PC-9 (cell line): ENCODE results near the gene ZNF710. TPM values are rescaled to one million over a fixed set of nuclear protein-coding genes. Genes with fewer than 3 reads are reported as not detected.

Source experiments
- BruUV-seq: library from RNA; stranded (reverse); fragments of 400-500 nt; replicated peaks from 2 replicates; lab custom pipeline; 2021; lab: Mats Ljungman, UMichigan
- CTCF ChIA-PET: fragments of 300-600 bp; sonication (Branson Sonifier 250); formaldehyde crosslinking; loops from one replicate; lab custom pipeline; 2022; ENCODE audit warnings: antibody characterized with exemption; lab: Charles Lee
- POLR2A ChIA-PET: fragments of 300-600 bp; sonication (Branson Sonifier 250); formaldehyde crosslinking; loops from one replicate; lab custom pipeline; 2022; ENCODE audit warnings: antibody characterized with exemption; ENCODE audit not compliant: unreplicated experiment; lab: Charles Lee
- DNase-seq, 2 experiments: peaks; one replicate each; pipeline versions ENCODE4 v3.0.0 to v3.0.0-alpha.2; 2015 to 2022; ENCODE audit warnings: mixed read lengths in 1 of 2
- H2AFZ ChIP-seq: fragments of 200-600 bp; sonication (generic); 2 replicates; pipeline ENCODE4 v1.8.1; 2017; ENCODE audit warnings: antibody characterized with exemption
- H3F3A ChIP-seq: fragments of 200-600 bp; sonication (generic); 2 replicates; pipeline ENCODE4 v1.8.1; 2017; ENCODE audit warnings: antibody characterized with exemption, mild to moderate bottlenecking, low read depth; ENCODE audit not compliant: insufficient read depth
- H3K27ac ChIP-seq: fragments of 200-600 bp; sonication (generic); 2 replicates; pipeline ENCODE4 v1.6.1; 2016; ENCODE audit warnings: mixed run types
- H3K27me3 ChIP-seq: fragments of 200-600 bp; sonication (generic); 2 replicates; pipeline ENCODE4 v1.6.1; 2016; ENCODE audit warnings: low read depth, mixed run types; ENCODE audit not compliant: insufficient read depth
- H3K36me3 ChIP-seq: fragments of 200-600 bp; sonication (generic); 2 replicates; pipeline ENCODE4 v1.6.1; 2016; ENCODE audit warnings: low read depth, mixed run types
- H3K4me1 ChIP-seq: fragments of 200-600 bp; sonication (generic); replicated peaks from 2 replicates; pipeline ENCODE4 v1.6.1; 2016; ENCODE audit warnings: mixed run types; ENCODE audit not compliant: insufficient read depth
- H3K4me2 ChIP-seq: fragments of 200-600 bp; sonication (generic); 2 replicates; pipeline ENCODE4 v1.6.1; 2017; ENCODE audit warnings: mixed run types
- H3K4me3 ChIP-seq: fragments of 200-600 bp; sonication (generic); 2 replicates; pipeline ENCODE4 v1.6.1; 2016; ENCODE audit warnings: mixed run types
- H3K79me2 ChIP-seq: fragments of 200-600 bp; sonication (generic); 2 replicates; pipeline ENCODE4 v1.6.1; 2017; ENCODE audit warnings: low read depth, mixed run types
- H3K9me2 ChIP-seq: fragments of 200-600 bp; sonication (generic); 2 replicates; pipeline ENCODE4 v1.8.1; 2017; ENCODE audit warnings: mild to moderate bottlenecking; ENCODE audit not compliant: insufficient read depth
- H3K9me3 ChIP-seq: fragments of 200-600 bp; sonication (generic); 2 replicates; pipeline ENCODE4 v1.8.1; 2016; ENCODE audit warnings: low read depth; ENCODE audit not compliant: insufficient read depth
- H4K20me1 ChIP-seq: fragments of 200-600 bp; sonication (generic); 2 replicates; pipeline ENCODE4 v1.8.1; 2017; ENCODE audit not compliant: insufficient read depth
- EZH2 ChIP-seq: fragments of 200-600 bp; sonication (generic); IDR thresholded peaks from 2 replicates; pipeline ENCODE4 v1.8.0; 2017; ENCODE audit warnings: antibody characterized with exemption, low read depth
- intact Hi-C: fragments of 100-400 bp; cut with micrococcal nuclease; formaldehyde crosslinking; loops from one replicate; pipeline ENCODE4 v1.10.0; 2022; ENCODE audit not compliant: unreplicated experiment
- total RNA-seq: library from RNA; stranded (reverse); gene quantifications from 2 replicates; pipeline ENCODE4 v1.2.3, GENCODE V29; 2021
- TF ChIP-seq, protein P1 (sequence below): fragments of 200-600 bp; sonication (generic); conservative IDR thresholded peaks from 2 replicates; pipeline ENCODE4 v1.6.1; 2017; ENCODE audit warnings: mixed run types, antibody characterized with exemption, mild to moderate bottlenecking, moderate library complexity

ZNF710 gene
- total RNA-seq, 1 experiment from 2014 or later, result 23.4 TPM

DNA sequence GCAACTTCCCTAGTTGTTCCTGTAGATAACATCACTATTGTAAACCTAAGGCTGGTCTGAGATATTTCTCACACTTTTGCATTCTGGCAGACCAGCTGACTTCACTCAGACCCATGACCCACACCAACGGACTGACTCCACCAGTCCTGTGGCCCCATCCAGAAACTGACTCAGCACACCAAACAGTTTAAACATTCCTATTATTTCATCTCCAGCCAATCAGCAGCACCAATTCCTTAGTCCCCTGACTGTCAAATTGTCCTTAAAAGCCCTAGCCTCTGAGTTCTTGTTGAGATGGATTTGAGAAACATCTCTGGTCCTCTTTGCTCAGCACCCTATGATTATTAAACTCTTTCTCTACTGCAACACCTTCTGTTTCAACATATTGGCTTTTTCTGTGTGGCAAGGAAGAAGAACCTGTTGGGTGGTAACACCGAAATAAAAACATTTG is 113.4 kb downstream of the ZNF710 start:
- H3K36me3 ChIP-seq, result no peaks in the 10 kb centered on the region
- no peaks in the 10 kb centered on the region for H4K20me1 ChIP-seq
- no peak for DNase-seq
- no peak overlapping the region for H3K27ac ChIP-seq
- no peaks in the 10 kb centered on the region for H3K9me2 ChIP-seq
- H3F3A ChIP-seq, result no peaks in the 10 kb centered on the region
- ChIA-PET POLR2A (no interaction called here), CTCF (no interaction called here)
- H2AFZ ChIP-seq, result no peak overlapping the region
- TF ChIP-seq, protein P1, sequence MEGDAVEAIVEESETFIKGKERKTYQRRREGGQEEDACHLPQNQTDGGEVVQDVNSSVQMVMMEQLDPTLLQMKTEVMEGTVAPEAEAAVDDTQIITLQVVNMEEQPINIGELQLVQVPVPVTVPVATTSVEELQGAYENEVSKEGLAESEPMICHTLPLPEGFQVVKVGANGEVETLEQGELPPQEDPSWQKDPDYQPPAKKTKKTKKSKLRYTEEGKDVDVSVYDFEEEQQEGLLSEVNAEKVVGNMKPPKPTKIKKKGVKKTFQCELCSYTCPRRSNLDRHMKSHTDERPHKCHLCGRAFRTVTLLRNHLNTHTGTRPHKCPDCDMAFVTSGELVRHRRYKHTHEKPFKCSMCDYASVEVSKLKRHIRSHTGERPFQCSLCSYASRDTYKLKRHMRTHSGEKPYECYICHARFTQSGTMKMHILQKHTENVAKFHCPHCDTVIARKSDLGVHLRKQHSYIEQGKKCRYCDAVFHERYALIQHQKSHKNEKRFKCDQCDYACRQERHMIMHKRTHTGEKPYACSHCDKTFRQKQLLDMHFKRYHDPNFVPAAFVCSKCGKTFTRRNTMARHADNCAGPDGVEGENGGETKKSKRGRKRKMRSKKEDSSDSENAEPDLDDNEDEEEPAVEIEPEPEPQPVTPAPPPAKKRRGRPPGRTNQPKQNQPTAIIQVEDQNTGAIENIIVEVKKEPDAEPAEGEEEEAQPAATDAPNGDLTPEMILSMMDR, result no peak
- H3K79me2 ChIP-seq, result no peaks in the 10 kb centered on the region
- intact Hi-C loops, result no loop called here
- H3K4me2 ChIP-seq, result no peak overlapping the region
- H3K9me3 ChIP-seq, result peaks cover 12% of the 10 kb centered on the region
- no TSS peak for BruUV-seq
- H3K4me1 ChIP-seq, result no peaks in the 10 kb centered on the region
- no peaks in the 10 kb centered on the region for H3K27me3 ChIP-seq
- no peak overlapping the region for H3K4me3 ChIP-seq

DNA sequence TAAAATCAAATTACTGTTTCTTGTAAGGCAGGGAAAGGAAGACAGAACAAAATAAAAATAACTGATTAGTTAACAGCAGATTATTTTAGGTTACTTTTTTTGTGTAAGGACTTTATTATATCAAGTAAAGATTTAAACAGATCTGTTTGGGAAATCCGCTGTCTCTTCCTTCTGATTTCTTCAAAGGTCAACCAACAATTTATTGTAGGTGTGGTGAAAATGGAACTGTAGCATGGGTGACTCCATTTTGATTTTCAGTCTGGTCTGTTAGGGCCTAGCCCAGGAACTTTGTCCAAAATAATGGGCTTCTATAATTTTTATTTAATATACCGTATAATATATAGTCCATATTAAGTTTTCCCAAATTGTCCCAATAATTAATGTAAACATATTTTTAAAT is 114.7 kb downstream of the ZNF710 start:
- Histone ChIP-seq H3F3A (no peaks in the 10 kb centered on the region), H3K4me1 (no peaks in the 10 kb centered on the region), H3K36me3 (no peaks in the 10 kb centered on the region), H2AFZ (no peak overlapping the region), H3K27me3 (no peaks in the 10 kb centered on the region), H3K79me2 (no peaks in the 10 kb centered on the region), H3K27ac (no peak overlapping the region), H3K4me2 (no peak overlapping the region), H3K9me3 (peaks cover 12% of the 10 kb centered on the region), H3K9me2 (no peaks in the 10 kb centered on the region), H4K20me1 (no peaks in the 10 kb centered on the region), H3K4me3 (no peak overlapping the region)
- POLR2A ChIA-PET, result no interaction called here
- CTCF ChIA-PET, result no interaction called here
- no peak for DNase-seq
- intact Hi-C loops, result no loop called here
- no TSS peak for BruUV-seq
- TF ChIP-seq EZH2, result no peak
- TF ChIP-seq, protein P1, result no peak

DNA sequence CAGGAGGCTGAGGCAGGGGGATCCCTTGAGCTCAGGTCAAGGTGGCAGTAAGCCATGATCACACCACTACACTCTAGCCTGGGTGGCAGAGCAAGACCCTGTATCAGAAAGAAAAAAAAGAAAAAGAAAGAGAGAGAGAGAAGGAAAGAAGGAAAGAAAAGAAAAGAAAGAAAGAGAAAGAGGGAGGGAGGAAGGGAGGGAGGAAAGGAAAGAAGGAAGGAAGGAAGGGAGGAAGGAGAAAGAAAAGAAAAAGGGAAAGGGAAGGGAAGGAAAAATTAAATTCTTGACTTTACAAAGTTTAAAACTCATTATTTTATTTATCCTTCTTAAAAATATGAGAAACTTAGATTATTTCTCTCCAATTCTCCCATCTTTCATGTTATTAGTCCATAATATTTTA is 118.2 kb downstream of the ZNF710 start:
- Histone ChIP-seq H3K36me3 (no peaks in the 10 kb centered on the region), H3K27ac (no peak overlapping the region), H3K9me3 (peaks cover 9% of the 10 kb centered on the region), H3K79me2 (no peaks in the 10 kb centered on the region), H2AFZ (no peak overlapping the region), H3K27me3 (no peaks in the 10 kb centered on the region), H3K4me1 (no peaks in the 10 kb centered on the region), H3K4me2 (no peak overlapping the region), H3F3A (no peaks in the 10 kb centered on the region; the same call in 1 of the 2 replicates), H4K20me1 (no peaks in the 10 kb centered on the region), H3K4me3 (no peak overlapping the region), H3K9me2 (no peaks in the 10 kb centered on the region)
- no peak for DNase-seq
- ChIA-PET CTCF (no interaction called here), POLR2A (no interaction called here)
- intact Hi-C loops, result no loop called here
- BruUV-seq, result no TSS peak
- TF ChIP-seq, protein P1, result no peak
- no peak for TF ChIP-seq EZH2
